SK-N-SH treated with all-trans-retinoic acid at 6 μM for 48 hours (cell line): Measurements from ENCODE around the gene STAM.

Experiments
- ATAC-seq: fragments of 200-7000 bp; cut with Tn5 transposase; 3 replicates; pipeline ENCODE4 v1.9.1; 2020; ENCODE audit warnings: mild to moderate bottlenecking, moderate library complexity
- BACH2 ChIP-seq: fragments of 250-450 bp; sonication (Bioruptor Pico); IDR thresholded peaks from 2 replicates; pipeline ENCODE4 v1.9.0; 2021; ENCODE audit warnings: mild to moderate bottlenecking, borderline replicate concordance
- CSDC2 ChIP-seq: fragments of 250-450 bp; sonication (Bioruptor Pico); IDR thresholded peaks from 2 replicates; pipeline ENCODE4 v1.5.0; 2020; ENCODE audit warnings: mild to moderate bottlenecking, moderate library complexity
- ESRRG ChIP-seq: fragments of 250-450 bp; sonication (Bioruptor Pico); IDR thresholded peaks from 2 replicates; pipeline ENCODE4 v1.6.1; 2021; ENCODE audit warnings: mild to moderate bottlenecking
- GLIS3 ChIP-seq: fragments of 250-450 bp; sonication (Bioruptor Pico); IDR thresholded peaks from 2 replicates; pipeline ENCODE4 v1.5.0; 2020; ENCODE audit warnings: mild to moderate bottlenecking, moderate library complexity
- ISL1 ChIP-seq: fragments of 250-450 bp; sonication (Bioruptor Pico); IDR thresholded peaks from 2 replicates; pipeline ENCODE4 v2.1.2; 2022; ENCODE audit warnings: mild to moderate bottlenecking, moderate library complexity
- OSR1 ChIP-seq: fragments of 250-450 bp; sonication (Bioruptor Pico); IDR thresholded peaks from 2 replicates; pipeline ENCODE4 v1.8.0; 2022; ENCODE audit warnings: moderate library complexity, mild to moderate bottlenecking, inconsistent platforms
- PPARA ChIP-seq: fragments of 250-450 bp; sonication (Bioruptor Pico); IDR thresholded peaks from 2 replicates; pipeline ENCODE4 v1.5.0; 2020; ENCODE audit warnings: mild to moderate bottlenecking, borderline replicate concordance
- RARB ChIP-seq: fragments of 250-450 bp; sonication (Bioruptor Pico); IDR thresholded peaks from 2 replicates; pipeline ENCODE4 v1.8.0; 2021; ENCODE audit warnings: mild to moderate bottlenecking, moderate library complexity
- SNAI2 ChIP-seq: fragments of 250-450 bp; sonication (Bioruptor Pico); IDR thresholded peaks from 2 replicates; pipeline ENCODE4 v1.5.0; 2020; ENCODE audit warnings: mild to moderate bottlenecking, moderate library complexity
- TCF4 ChIP-seq: fragments of 250-450 bp; sonication (Bioruptor Pico); IDR thresholded peaks from 2 replicates; pipeline ENCODE4 v1.8.0; 2021; ENCODE audit warnings: mild to moderate bottlenecking, moderate library complexity, borderline replicate concordance
- TOX ChIP-seq: fragments of 250-450 bp; sonication (Bioruptor Pico); IDR thresholded peaks from 2 replicates; pipeline ENCODE4 v1.8.0; 2021; ENCODE audit warnings: mild to moderate bottlenecking, moderate library complexity, borderline replicate concordance
- TSHZ2 ChIP-seq: fragments of 250-450 bp; sonication (Bioruptor Pico); IDR thresholded peaks from 2 replicates; pipeline ENCODE4 v1.5.0; 2020; ENCODE audit warnings: mild to moderate bottlenecking, moderate library complexity
- ZC3H10 ChIP-seq: fragments of 250-450 bp; sonication (Bioruptor Pico); IDR thresholded peaks from 2 replicates; pipeline ENCODE4 v1.5.1; 2021; ENCODE audit warnings: mild to moderate bottlenecking, moderate library complexity
- ZFP3 ChIP-seq: fragments of 250-450 bp; sonication (Bioruptor Pico); IDR thresholded peaks from 2 replicates; pipeline ENCODE4 v1.5.0; 2020; ENCODE audit warnings: mild to moderate bottlenecking, moderate library complexity
- ZFP30 ChIP-seq: fragments of 450-650 bp; formaldehyde crosslinking; IDR thresholded peaks from 2 replicates; pipeline ENCODE4 v1.5.0; 2022; ENCODE audit warnings: mild to moderate bottlenecking, moderate library complexity
- ZNF565 ChIP-seq: fragments of 450-650 bp; formaldehyde crosslinking; conservative IDR thresholded peaks from 2 replicates; pipeline ENCODE4 v1.5.0; 2020; ENCODE audit warnings: low read depth, mild to moderate bottlenecking, moderate library complexity
- ZNF70 ChIP-seq: fragments of 450-650 bp; formaldehyde crosslinking; IDR thresholded peaks from 2 replicates; pipeline ENCODE4 v1.5.0; 2020; ENCODE audit warnings: mild to moderate bottlenecking, moderate library complexity
- TF ChIP-seq, protein P1 (sequence below): fragments of 250-450 bp; sonication (Bioruptor Pico); IDR thresholded peaks from 2 replicates; pipeline ENCODE4 v1.5.1; 2020; ENCODE audit warnings: low read depth, mild to moderate bottlenecking, moderate library complexity
- TF ChIP-seq, protein P2 (sequence below): fragments of 250-450 bp; sonication (Bioruptor Pico); IDR thresholded peaks from 2 replicates; pipeline ENCODE4 v1.8.0; 2021; ENCODE audit warnings: low read depth, mild to moderate bottlenecking, moderate library complexity, borderline replicate concordance
- TF ChIP-seq, protein P3 (sequence below): fragments of 250-450 bp; sonication (Bioruptor Pico); IDR thresholded peaks from 2 replicates; pipeline ENCODE4 v1.5.1; 2021; ENCODE audit warnings: mild to moderate bottlenecking, moderate library complexity

STAM gene

GRCh38 chr10:17682236-17682946 lies 38.4 kb downstream of the STAM start:
- ATAC-seq, result no peak
- TF ChIP-seq ZC3H10 (no peak), ISL1 (CRISPR knock-in tag) (peak; percentile 67)
- TF ChIP-seq, all 23 proteins: peak for 1

DNA sequence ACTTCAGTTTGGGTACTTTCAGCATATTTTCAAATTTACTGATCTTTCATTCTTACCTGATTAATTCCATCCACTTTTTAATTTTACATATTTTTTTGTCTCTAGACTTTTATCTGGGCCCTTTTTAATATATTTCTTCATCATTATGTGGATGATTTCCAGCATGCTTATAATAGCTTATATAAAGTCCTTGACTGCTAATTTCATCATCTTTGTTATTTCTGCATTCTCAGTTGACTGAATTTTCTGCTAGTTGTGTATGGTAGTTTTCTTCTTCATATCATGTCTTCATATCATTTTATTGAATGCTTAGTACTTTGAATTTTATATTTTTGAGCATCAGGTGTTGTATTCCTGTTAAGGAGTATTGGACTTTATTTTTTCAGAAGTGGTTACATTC lies 39.6 kb downstream of the STAM start:
- ATAC-seq, result no peak

DNA sequence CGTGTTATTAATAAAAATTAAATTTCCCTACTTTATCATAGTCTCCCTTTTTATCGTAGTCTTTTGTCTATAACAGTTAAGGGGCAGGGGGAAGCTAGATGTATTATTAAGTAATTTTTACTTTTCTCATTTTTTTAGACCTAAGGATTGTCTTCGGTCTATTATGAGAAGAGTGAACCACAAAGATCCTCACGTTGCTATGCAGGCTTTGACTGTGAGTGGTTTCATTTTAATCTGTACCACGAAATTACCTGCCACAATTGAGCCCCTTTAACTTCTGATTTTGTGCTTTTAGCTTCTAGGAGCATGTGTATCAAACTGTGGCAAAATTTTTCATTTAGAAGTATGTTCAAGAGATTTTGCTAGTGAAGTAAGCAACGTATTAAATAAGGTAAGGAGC lies 40.6 kb downstream of the STAM start:
- TF ChIP-seq ESRRG (CRISPR knock-in tag) (no peak), SNAI2 (CRISPR knock-in tag) (no peak), ZNF565 (CRISPR knock-in tag) (no peak), ZNF70 (CRISPR knock-in tag) (no peak), PPARA (CRISPR knock-in tag) (no peak), TOX (no peak), ZFP3 (no peak), ZFP30 (CRISPR knock-in tag) (no peak)
- TF ChIP-seq, all 23 proteins: peak for 0
- no peak for ATAC-seq

More for the DNA sequence above, 39.6 kb downstream of the STAM start:
- TF ChIP-seq, protein P1, sequence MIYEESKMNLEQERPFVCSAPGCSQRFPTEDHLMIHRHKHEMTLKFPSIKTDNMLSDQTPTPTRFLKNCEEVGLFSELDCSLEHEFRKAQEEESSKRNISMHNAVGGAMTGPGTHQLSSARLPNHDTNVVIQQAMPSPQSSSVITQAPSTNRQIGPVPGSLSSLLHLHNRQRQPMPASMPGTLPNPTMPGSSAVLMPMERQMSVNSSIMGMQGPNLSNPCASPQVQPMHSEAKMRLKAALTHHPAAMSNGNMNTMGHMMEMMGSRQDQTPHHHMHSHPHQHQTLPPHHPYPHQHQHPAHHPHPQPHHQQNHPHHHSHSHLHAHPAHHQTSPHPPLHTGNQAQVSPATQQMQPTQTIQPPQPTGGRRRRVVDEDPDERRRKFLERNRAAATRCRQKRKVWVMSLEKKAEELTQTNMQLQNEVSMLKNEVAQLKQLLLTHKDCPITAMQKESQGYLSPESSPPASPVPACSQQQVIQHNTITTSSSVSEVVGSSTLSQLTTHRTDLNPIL (CRISPR knock-in tag), result no peak
- TF ChIP-seq TCF4 (CRISPR knock-in tag) (no peak), GLIS3 (CRISPR knock-in tag) (no peak), ESRRG (CRISPR knock-in tag) (no peak), CSDC2 (no peak), ZNF70 (CRISPR knock-in tag) (no peak), RARB (CRISPR knock-in tag) (no peak), ZFP3 (no peak), ZFP30 (CRISPR knock-in tag) (no peak), OSR1 (no peak), ZC3H10 (no peak), BACH2 (no peak), TSHZ2 (CRISPR knock-in tag) (no peak)
- TF ChIP-seq, protein P2, sequence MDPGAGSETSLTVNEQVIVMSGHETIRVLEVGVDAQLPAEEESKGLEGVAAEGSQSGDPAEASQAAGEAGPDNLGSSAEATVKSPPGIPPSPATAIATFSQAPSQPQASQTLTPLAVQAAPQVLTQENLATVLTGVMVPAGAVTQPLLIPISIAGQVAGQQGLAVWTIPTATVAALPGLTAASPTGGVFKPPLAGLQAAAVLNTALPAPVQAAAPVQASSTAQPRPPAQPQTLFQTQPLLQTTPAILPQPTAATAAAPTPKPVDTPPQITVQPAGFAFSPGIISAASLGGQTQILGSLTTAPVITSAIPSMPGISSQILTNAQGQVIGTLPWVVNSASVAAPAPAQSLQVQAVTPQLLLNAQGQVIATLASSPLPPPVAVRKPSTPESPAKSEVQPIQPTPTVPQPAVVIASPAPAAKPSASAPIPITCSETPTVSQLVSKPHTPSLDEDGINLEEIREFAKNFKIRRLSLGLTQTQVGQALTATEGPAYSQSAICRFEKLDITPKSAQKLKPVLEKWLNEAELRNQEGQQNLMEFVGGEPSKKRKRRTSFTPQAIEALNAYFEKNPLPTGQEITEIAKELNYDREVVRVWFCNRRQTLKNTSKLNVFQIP (CRISPR knock-in tag), result no peak
- TF ChIP-seq, protein P3, sequence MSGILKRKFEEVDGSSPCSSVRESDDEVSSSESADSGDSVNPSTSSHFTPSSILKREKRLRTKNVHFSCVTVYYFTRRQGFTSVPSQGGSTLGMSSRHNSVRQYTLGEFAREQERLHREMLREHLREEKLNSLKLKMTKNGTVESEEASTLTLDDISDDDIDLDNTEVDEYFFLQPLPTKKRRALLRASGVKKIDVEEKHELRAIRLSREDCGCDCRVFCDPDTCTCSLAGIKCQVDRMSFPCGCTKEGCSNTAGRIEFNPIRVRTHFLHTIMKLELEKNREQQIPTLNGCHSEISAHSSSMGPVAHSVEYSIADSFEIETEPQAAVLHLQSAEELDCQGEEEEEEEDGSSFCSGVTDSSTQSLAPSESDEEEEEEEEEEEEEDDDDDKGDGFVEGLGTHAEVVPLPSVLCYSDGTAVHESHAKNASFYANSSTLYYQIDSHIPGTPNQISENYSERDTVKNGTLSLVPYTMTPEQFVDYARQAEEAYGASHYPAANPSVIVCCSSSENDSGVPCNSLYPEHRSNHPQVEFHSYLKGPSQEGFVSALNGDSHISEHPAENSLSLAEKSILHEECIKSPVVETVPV (CRISPR knock-in tag), result no peak
- TF ChIP-seq, all 23 proteins: peak for 0

DNA sequence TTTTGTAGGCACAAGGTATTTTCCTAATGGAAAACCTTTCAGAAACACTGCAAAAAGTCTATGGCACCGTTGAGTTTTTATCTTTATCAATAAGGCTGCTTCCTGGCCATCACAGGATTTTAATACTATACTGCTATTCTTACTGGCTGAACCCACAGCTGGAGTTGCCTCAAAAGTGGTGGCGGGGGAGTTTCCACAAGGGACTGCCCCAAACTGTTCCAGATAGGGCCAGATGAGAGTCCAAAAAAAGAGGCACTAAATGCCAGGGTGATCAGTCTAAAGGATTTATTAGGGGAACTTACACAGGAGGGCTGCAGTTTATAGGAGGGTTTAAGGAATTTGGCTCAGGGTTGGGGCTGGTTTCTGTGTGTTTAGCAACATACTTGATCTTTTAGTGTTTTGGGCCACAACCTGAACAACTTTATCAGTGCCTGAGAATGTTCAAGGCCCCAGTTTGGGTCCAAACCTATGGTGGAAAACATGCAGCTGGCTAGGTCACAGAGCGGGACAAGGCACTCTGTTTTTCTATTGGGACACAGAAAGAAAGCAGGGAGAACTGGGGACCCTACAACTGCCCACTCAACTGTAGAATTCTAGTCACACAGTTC lies 41.4 kb downstream of the STAM start:
- ATAC-seq, result no peak
- no peak for TF ChIP-seq TSHZ2 (CRISPR knock-in tag)
- TF ChIP-seq, protein P2 (CRISPR knock-in tag), result no peak
- TF ChIP-seq RARB (CRISPR knock-in tag), result no peak
- no peak for TF ChIP-seq ISL1 (CRISPR knock-in tag)
- TF ChIP-seq, all 23 proteins: peak for 0
